ENCODE results near the gene MS4A4A.

Gene MS4A4A

DNA sequence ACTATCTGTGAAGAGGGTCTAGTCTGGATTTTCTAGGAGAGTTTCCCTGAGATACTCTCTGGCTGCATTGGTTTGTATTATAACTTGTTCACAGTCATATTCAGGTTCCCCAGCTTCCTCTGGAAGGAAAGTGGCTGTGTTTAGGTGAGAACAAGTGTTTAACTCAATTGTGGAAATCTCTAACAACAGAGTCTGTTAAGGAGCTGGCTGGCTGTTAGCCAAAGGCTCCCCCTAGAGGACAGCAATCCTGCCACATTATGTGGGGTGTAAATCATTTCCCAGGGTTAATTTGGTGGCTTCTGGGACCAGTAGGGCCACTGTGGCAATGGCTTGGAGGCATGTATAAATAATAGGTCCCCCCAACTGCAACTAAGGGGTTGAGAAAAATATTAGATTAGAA is 65.0 kb downstream of the MS4A4A start:
- in situ Hi-C loops (cut with MboI; ENCODE audit: low sequenced_read_pairs), result no loop called here

DNA sequence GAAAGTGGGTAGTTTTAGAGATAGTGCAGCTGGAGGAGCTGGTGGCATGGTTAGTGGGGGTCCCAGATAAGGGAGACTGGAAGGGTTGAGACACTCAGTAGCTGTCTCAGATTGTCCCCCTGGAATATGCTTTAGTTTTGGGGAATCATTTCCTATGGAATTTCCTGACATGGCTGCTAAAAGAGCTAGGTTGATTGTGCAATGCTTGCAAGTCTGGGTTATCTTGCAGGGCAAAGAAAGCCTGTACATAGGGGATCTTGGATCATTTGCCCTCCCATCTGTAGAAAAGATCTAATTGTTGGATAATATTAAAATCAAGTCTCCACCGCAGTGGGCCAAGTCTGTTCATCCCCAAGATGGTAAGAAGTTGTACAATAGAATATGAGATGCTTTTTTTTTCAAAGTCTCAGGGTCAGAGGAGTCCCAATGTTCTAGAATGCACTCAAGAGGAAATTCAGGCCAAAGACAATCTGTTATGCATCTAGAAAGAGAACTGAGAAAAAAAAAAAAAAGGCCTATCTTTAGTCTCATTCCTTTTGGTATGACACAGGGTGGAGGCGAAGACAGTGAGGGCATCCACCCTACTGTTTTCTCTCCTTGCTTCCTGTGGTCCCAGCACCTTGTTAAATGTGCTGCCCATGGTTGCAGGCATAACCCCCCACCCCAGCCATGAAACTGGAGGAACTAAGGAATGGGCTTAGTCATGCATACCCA is 66.8 kb downstream of the MS4A4A start:
- in situ Hi-C loops (cut with MboI; ENCODE audit: low sequenced_read_pairs), result no loop called here

DNA sequence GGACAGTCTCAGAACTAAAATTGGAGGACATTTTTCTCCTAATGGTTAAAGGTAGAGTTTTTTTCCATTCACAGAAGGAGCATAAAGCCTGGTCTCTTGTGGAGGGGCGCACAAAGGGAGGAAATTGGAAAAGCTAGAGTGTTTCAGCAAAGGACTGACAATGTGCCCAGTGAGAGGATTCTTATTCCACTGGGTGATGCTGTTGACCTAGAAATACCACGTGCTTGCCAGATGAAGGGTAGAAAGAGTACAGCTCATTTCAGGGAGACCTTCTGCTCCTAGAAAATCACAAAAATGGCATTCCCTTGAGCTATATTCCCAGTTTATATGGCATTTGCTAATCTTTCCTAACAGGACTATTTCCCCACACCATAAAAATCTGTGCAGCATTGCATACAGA is 67.7 kb downstream of the MS4A4A start:
- in situ Hi-C loops (cut with MboI; ENCODE audit: low sequenced_read_pairs), result no loop called here

DNA sequence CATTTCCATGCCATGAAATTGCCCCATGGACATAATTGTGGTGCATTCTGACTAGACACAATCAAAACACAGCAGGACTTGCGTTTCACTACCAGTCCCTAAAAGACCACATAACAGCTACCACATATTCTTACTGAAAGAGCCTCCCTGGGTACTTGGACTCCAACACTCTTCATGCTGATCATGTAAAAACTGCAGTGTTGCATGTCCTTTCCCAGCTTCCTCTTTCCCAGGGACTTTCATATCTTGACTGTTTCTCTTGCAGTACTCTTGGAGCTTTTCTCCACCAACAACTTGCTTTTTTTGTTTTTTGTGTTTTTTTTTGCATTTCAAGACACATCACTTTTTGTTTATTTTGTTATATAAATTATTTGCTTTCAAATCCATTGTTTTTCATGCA is 69.5 kb downstream of the MS4A4A start:
- in situ Hi-C loops (cut with MboI; ENCODE audit: low sequenced_read_pairs), result loop anchor here (25.0 kb wide), 1 partner anchor 262 kb away; no protein-coding TSS in a partner anchor

DNA sequence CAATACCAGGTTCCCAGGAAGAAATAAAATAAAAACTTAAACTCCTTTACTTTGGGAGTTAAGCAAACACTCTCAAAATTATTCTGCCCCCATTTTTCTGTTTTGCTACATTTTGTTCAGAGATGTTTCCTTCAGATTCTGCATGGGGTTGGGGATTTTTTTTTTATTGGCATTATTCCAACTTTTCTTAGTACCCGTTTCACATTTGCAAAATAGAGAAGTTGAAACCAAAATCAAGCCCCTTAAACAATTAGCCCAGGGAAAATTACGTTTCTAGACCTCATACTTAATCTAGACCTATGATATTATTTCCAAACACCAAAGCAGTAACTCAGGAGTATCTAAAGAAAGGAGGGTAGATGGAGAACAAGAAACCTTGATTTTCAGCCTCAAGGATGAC is 77.3 kb downstream of the MS4A4A start:
- in situ Hi-C loops (cut with MboI; ENCODE audit: low sequenced_read_pairs), result loop anchor here (25.0 kb wide), 1 partner anchor 255 kb away; no protein-coding TSS in a partner anchor
